Neural cell (in vitro differentiated cells): Measurements from ENCODE around the gene OR52J3. TPM values are rescaled to one million over a fixed set of nuclear protein-coding genes. Genes with fewer than 3 reads are reported as not detected.

Experiments
- H2AFZ ChIP-seq: fragments of 200-600, 300-800 bp; sonication (generic), shearing (Covaris generic); 2 replicates; pipeline ENCODE4 v1.6.0; 2014; ENCODE audit warnings: low read depth, mild to moderate bottlenecking, antibody characterized with exemption, low read length, moderate library complexity
- H3F3A ChIP-seq: fragments of 200-600 bp; shearing (Covaris generic); 2 replicates; pipeline ENCODE4 v1.6.1; 2016; ENCODE audit warnings: mild to moderate bottlenecking, moderate library complexity, mixed read lengths, antibody characterized with exemption, low read length; ENCODE audit not compliant: insufficient read depth, poor library complexity, severe bottlenecking
- H3K27ac ChIP-seq: fragments of 200-600, 300-800 bp; sonication (generic), shearing (Covaris generic); 2 replicates; pipeline ENCODE4 v1.5.1; 2014; ENCODE audit warnings: mild to moderate bottlenecking, low read length, moderate library complexity
- H3K27me3 ChIP-seq: fragments of 300-800, 200-600 bp; sonication (generic), shearing (Covaris generic); 2 replicates; pipeline ENCODE4 v1.6.0; 2014; ENCODE audit warnings: mild to moderate bottlenecking, low read depth, low read length, moderate library complexity; ENCODE audit not compliant: insufficient read depth
- H3K36me3 ChIP-seq: fragments of 300-800, 200-600 bp; sonication (generic), shearing (Covaris generic); 2 replicates; pipeline ENCODE4 v1.5.1; 2014; ENCODE audit warnings: mild to moderate bottlenecking, antibody characterized with exemption, low read length, moderate library complexity; ENCODE audit not compliant: insufficient read depth
- H3K4me2 ChIP-seq: fragments of 300-800, 200-600 bp; sonication (generic), shearing (Covaris generic); 2 replicates; pipeline ENCODE4 v1.6.0; 2014; ENCODE audit warnings: mild to moderate bottlenecking, low read length
- H3K4me3 ChIP-seq: fragments of 300-800, 200-600 bp; sonication (generic), shearing (Covaris generic); 2 replicates; pipeline ENCODE4 v1.5.1; 2014; ENCODE audit warnings: mild to moderate bottlenecking, low read length, moderate library complexity
- H3K79me2 ChIP-seq: fragments of 200-600 bp; shearing (Covaris generic); replicated peaks from 2 replicates; pipeline ENCODE4 v1.6.0; 2014; ENCODE audit warnings: mild to moderate bottlenecking, low read length, moderate library complexity; ENCODE audit not compliant: insufficient read depth
- H3K9ac ChIP-seq: fragments of 300-800, 200-600 bp; sonication (generic), shearing (Covaris generic); 2 replicates; pipeline ENCODE4 v1.6.1; 2016; ENCODE audit warnings: mild to moderate bottlenecking, low read length, mixed read lengths
- H3K9me2 ChIP-seq: fragments of 200-600 bp; shearing (Covaris generic); 2 replicates; pipeline ENCODE4 v1.6.1; 2016; ENCODE audit warnings: mild to moderate bottlenecking, low read length, mixed read lengths; ENCODE audit not compliant: insufficient read depth
- H3K9me3 ChIP-seq: fragments of 200-600, 300-800 bp; sonication (generic), shearing (Covaris generic); 2 replicates; pipeline ENCODE4 v1.6.1; 2016; ENCODE audit warnings: mild to moderate bottlenecking, mixed run types, low read length, moderate library complexity, mixed read lengths
- H4K20me1 ChIP-seq: fragments of 200-600 bp; shearing (Covaris generic); 2 replicates; pipeline ENCODE4 v1.6.1; 2016; ENCODE audit warnings: mild to moderate bottlenecking, mixed run types; ENCODE audit not compliant: insufficient read depth
- CTCF ChIP-seq: fragments of 450-650 bp; IDR thresholded peaks from 2 replicates; pipeline ENCODE4 v1.5.1; 2014; ENCODE audit warnings: antibody characterized with exemption, mild to moderate bottlenecking, moderate library complexity; ENCODE audit not compliant: poor library complexity, severe bottlenecking
- EP300 ChIP-seq: fragments of 450-650 bp; conservative IDR thresholded peaks from 2 replicates; pipeline ENCODE4 v1.6.1; 2014; ENCODE audit warnings: antibody characterized with exemption, mild to moderate bottlenecking, moderate library complexity; ENCODE audit not compliant: poor library complexity, severe bottlenecking
- EZH2 ChIP-seq: fragments of 200-600, 300-800 bp; shearing (Covaris generic), sonication (generic); IDR thresholded peaks from 2 replicates; pipeline ENCODE4 v1.6.1; 2014; ENCODE audit warnings: antibody characterized with exemption, low read length, borderline replicate concordance, mild to moderate bottlenecking; ENCODE audit not compliant: insufficient read depth, poor library complexity, severe bottlenecking
- MXI1 ChIP-seq: fragments of 450-650 bp; conservative IDR thresholded peaks from 2 replicates; pipeline ENCODE4 v1.6.1; 2014; ENCODE audit warnings: antibody characterized with exemption, mild to moderate bottlenecking; ENCODE audit not compliant: poor library complexity, severe bottlenecking
- POLR2AphosphoS5 ChIP-seq: IDR thresholded peaks from 2 replicates; pipeline ENCODE4 v1.6.1; 2012
- RAD21 ChIP-seq: fragments of 450-650 bp; conservative IDR thresholded peaks from 2 replicates; pipeline ENCODE4 v1.6.1; 2014; ENCODE audit warnings: antibody characterized with exemption, mild to moderate bottlenecking, moderate library complexity
- REST ChIP-seq: IDR thresholded peaks from 2 replicates; pipeline ENCODE4 v1.6.1; 2012; ENCODE audit warnings: borderline replicate concordance
- SMC3 ChIP-seq: fragments of 450-650 bp; conservative IDR thresholded peaks from 2 replicates; pipeline ENCODE4 v1.6.1; 2014; ENCODE audit warnings: antibody characterized with exemption, mild to moderate bottlenecking, moderate library complexity; ENCODE audit not compliant: poor library complexity
- TAF1 ChIP-seq: IDR thresholded peaks from 2 replicates; pipeline ENCODE4 v1.6.1; 2012; ENCODE audit warnings: low read depth
- polyA plus RNA-seq: library from polyadenylated mRNA; depleted of rRNA; stranded (reverse); fragments of >200 nt; gene quantifications from 2 replicates; pipeline ENCODE4 v1.2.3, GENCODE V29; 2014

Gene OR52J3
- polyA plus RNA-seq, 1 donor from 2014 or later: not detected

GRCh38 chr11:5065027-5065426, 18.7 kb downstream of the OR52J3 start:
- Histone ChIP-seq H3K79me2 (no peaks in the 10 kb centered on the region), H3F3A (no peaks in the 10 kb centered on the region), H3K9ac (no peak overlapping the region), H3K27me3 (no peaks in the 10 kb centered on the region), H3K4me3 (no peak overlapping the region), H4K20me1 (no peaks in the 10 kb centered on the region), H3K4me2 (no peak overlapping the region), H2AFZ (no peak overlapping the region), H3K9me3 (no peaks in the 10 kb centered on the region), H3K36me3 (no peaks in the 10 kb centered on the region), H3K27ac (no peak overlapping the region), H3K9me2 (no peaks in the 10 kb centered on the region)
- TF ChIP-seq EZH2 (no peak), TAF1 (no peak), CTCF (no peak), SMC3 (no peak), REST (no peak), POLR2AphosphoS5 (no peak), EP300 (no peak), MXI1 (no peak), RAD21 (no peak)

GRCh38 chr11:5069272-5069671, 22.9 kb downstream of the OR52J3 start, which contains the start of gene OR52E1:
Gene OR52E1, plus strand, starts transcription at chr11:5069572.
- H3K9me3 ChIP-seq: no peaks in the 10 kb centered on the region
- H3K27ac ChIP-seq: no peak within 1 kb of the TSS
- no peaks in the 10 kb centered on the region for H3K79me2 ChIP-seq
- no peaks in the 10 kb centered on the region for H3K27me3 ChIP-seq
- H3K4me3 ChIP-seq: no peak within 1 kb of the TSS
- H3K9ac ChIP-seq: no peak within 1 kb of the TSS
- no peaks in the 10 kb centered on the region for H3K9me2 ChIP-seq
- H2AFZ ChIP-seq: no peak within 1 kb of the TSS
- no peak within 1 kb of the TSS for H3K4me2 ChIP-seq
- no peaks in the 10 kb centered on the region for H3F3A ChIP-seq
- TF ChIP-seq MXI1: no peak
- no peak for TF ChIP-seq EP300
- no peaks in the 10 kb centered on the region for H4K20me1 ChIP-seq
- H3K36me3 ChIP-seq: no peaks in the 10 kb centered on the region

- H3K27me3 ChIP-seq: no peaks in the 10 kb centered on the region
- H3K36me3 ChIP-seq: no peaks in the 10 kb centered on the region
- no peak overlapping the region for H3K4me3 ChIP-seq
- H3K4me2 ChIP-seq: no peak overlapping the region
- H3K9me3 ChIP-seq: no peaks in the 10 kb centered on the region
- TF ChIP-seq CTCF: no peak
- no peak for TF ChIP-seq EZH2
- no peaks in the 10 kb centered on the region for H3F3A ChIP-seq
- H3K79me2 ChIP-seq: no peaks in the 10 kb centered on the region
- no peak overlapping the region for H2AFZ ChIP-seq
- no peak overlapping the region for H3K9ac ChIP-seq
- no peaks in the 10 kb centered on the region for H3K9me2 ChIP-seq
- H4K20me1 ChIP-seq: no peaks in the 10 kb centered on the region
- H3K27ac ChIP-seq: no peak overlapping the region
Observed at GRCh38 chr11:5071799-5072198, 25.5 kb downstream of the OR52J3 start.
